Ramos (cell line): ENCODE data around the gene GJC3.
"Not testable (repeated sequence)": the region's sequence is repeated elsewhere in the genome, so short reads cannot be mapped to it uniquely, and the experiment has no call there.

Experiments used
- in situ Hi-C: fragments of 300-500 bp; cut with MboI; formaldehyde crosslinking; loops from one replicate; pipeline ENCODE4 v1.14.3; 2022; ENCODE audit warnings: low sequenced_read_pairs; ENCODE audit not compliant: unreplicated experiment

The GJC3 gene

GRCh38 chr7:99928994-99929729 is at the start of gene GJC3:
TSS of gene GJC3 (minus strand) at chr7:99929620. CDS start at chr7:99929620, 0 bp downstream.
- in situ Hi-C loops = no loop called here

DNA sequence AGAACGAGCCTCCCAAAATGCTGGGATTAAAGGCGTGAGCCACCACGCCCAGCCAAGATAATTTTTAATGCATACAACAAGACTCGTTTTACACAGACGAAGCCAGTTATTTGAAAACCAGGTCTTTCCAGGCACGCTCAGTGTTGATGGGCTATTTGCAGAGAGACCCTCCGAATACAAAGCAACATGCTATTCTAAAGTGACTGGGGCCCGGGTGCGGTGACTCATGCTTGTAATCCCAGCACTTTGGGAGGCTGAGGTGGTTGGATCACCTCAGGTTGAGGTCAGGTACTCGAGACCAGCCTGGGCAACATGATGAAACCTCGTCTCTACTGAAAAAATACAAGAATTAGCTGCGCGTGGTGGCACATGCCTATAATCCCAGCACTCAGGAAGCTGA is 47.2 kb upstream of the GJC3 start:
- in situ Hi-C loops = no loop called here

GRCh38 chr7:99975782-99976521 is 46.5 kb upstream of the GJC3 start, which contains the start of gene AZGP1:
TSS of gene AZGP1 (minus strand) at chr7:99976031. CDS start at chr7:99976020, 11 bp downstream.
- in situ Hi-C loops = no loop called here

DNA sequence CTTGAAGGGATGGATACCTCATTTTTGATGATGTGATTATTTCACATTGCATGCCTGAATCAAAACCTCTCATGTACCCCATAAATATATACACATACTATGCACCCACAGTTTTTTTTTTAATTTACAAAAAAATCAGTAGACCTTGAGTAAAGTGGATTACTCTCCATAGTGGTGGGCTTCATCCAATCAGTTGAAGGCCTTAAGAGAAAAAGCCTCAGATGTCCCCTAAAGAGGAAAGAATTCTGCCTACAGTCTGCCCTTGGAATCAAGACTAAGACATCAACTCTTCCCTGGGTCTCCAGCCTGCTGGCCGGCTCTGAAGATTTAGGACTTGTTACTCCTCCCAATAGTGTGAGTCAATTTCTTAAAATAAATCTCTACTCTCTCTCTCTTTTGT is 45.3 kb upstream of the GJC3 start:
- in situ Hi-C loops = no loop called here

GRCh38 chr7:99973817-99974216 is 44.4 kb upstream of the GJC3 start:
- in situ Hi-C loops = not testable (repeated sequence)

DNA sequence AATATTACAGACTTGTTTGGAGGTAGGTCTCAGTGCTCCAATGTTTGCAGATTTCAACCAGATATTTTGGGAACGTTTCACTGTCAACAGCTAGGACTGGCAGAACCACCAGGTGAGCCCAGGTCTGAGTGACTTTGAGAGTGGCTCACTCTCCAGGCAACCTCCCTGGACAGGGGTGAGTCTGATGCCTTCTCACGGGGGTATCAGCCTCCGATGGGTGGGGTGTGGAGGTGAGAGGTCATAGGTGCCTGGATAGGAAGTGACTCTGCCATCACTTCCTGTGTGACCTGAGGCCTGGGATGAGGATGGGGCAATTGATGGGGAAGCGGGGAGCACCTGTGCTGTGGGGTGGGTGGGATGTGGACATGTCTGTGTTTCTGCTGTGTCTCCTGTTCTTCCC is 41.8 kb upstream of the GJC3 start:
- in situ Hi-C loops = no loop called here

GRCh38 chr7:99969813-99970212 is 40.4 kb upstream of the GJC3 start:
- in situ Hi-C loops = not testable (repeated sequence)

GRCh38 chr7:99969298-99969697 is 39.9 kb upstream of the GJC3 start:
- in situ Hi-C loops = no loop called here

DNA sequence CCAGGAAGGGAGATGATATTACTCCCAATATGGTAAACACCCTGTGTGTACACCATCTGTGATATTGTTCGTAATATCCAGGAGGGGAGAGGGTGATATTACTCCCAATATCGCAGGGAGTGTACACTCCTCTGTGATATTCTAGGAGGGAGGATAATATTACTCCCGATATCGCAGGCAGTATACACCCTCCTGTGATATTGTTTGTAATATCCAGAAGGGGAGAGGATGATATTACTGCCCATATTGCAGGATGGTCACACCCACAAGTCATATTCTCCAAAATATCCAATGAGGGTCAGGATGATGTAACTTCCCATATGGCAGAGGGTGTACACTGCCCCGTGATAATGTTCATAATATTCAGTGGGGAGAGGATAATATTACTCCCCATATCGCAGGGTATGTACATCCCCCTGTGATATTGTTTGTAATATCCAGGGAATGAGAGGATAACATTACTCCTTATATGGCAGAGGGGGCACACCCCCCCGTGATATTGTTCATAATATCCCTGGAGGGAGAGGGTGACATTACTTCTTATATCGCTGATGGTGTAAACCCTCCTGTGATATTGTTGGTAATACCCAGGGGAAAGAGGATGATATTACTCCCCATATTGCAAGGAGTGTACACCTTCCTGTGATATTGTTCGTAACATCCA is 29.3 kb upstream of the GJC3 start:
- in situ Hi-C loops = no loop called here

- in situ Hi-C loops = no loop called here
These were observed 25.8 kb upstream of the GJC3 start for GRCh38 chr7:99955247-99955646.

DNA sequence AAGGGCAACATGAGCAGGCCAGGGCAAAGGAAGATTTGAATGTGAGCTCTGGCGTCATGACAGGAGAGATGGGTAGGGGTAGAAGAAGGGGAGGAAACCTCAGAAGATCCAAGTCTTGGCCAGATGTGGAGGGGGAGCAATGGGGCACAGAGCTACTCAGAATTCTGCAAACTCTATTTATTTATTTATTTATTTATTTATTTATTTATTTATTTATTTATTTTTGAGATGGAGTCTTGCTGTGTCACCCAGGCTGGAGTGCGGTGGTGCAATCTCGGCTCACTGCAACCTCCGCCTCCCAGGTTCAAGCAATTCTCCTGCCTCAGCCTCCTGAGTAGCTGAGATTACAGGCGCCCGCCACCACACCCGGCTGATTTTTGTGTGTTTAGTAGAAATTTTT is 25.2 kb upstream of the GJC3 start:
- in situ Hi-C loops = not testable (repeated sequence)

- in situ Hi-C loops = no loop called here
These were observed 24.2 kb upstream of the GJC3 start for GRCh38 chr7:99953649-99954048.

GRCh38 chr7:99952649-99953048 is 23.2 kb upstream of the GJC3 start:
- in situ Hi-C loops = not testable (repeated sequence)

DNA sequence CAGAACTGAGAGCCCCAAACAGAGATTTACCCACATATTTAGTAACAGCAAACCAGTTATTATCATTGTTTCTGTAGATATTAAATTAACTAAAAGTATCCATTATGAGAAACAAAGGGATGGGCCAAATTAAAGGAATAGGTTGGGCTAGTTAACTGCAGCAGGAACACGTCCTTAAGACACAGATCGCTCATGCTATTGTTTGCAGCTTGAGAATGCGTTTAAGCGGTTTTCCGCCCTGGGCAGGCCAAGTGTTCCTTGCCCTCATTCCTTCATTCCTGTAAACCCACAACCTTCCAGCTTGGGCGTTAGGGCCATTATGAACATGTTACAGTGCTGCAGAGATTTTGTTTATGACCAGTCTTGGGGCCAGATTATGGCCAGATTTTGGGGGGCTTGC is 21.4 kb upstream of the GJC3 start:
- in situ Hi-C loops = not testable (repeated sequence)

GRCh38 chr7:99949645-99950228 is 20.3 kb upstream of the GJC3 start:
- in situ Hi-C loops = no loop called here

GRCh38 chr7:99947608-99948007 is 18.2 kb upstream of the GJC3 start:
- in situ Hi-C loops = no loop called here

DNA sequence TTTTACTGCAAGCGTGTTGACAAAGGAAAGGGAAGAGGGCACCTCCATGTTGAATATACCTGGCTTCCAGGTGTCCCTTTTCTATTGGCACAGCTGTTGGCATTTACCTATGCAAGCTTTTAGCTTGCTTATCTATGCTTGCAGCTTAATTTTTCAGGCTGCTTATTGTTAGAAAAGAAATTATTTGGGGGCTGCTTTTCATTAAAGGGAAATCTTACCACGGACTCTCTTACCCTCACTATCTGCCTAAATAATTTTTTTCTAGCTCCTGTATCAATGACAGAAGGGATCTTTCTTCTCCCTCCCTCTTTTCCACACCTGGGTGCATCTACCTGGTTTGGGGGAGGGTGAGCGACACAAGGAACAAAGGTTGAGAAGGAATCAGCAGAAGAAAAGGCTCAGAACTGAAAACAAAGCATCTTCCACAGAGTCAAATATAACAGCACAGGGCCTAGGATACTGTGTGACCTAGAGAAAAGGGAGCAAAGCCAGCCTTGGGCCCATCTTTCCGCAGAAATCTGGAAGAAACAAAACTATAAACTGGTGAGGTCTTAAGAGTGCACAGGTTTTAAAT is 15.2 kb upstream of the GJC3 start:
- in situ Hi-C loops = no loop called here

- in situ Hi-C loops = no loop called here
These were observed 14.4 kb upstream of the GJC3 start for GRCh38 chr7:99943641-99944496.

DNA sequence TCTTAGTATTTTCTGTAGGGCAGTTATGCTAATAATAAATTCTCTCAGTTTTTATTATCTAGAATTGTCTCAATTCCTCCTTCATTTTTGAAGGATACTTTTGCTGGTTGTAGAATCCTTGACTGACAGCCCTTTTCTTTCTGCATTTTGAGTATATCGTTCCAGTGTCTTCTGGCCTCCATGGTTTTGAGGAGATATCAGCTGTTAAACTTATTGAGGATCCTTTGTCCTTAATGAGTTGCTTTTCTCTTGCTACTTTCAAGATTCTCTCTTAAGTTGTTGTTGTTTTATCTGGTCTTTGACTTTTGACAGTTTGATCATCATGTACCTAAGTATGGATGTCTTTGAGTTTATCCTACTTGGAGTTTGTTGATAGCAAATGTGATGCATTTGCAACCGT is 8.9 kb upstream of the GJC3 start:
- in situ Hi-C loops = no loop called here

- in situ Hi-C loops = not testable (repeated sequence)
These were observed 5.6 kb upstream of the GJC3 start for GRCh38 chr7:99935009-99935408.
